ENCODE measurements around the gene HTATSF1. TPM values are rescaled to one million over a fixed set of nuclear protein-coding genes. Genes with fewer than 3 reads are reported as not detected.

HTATSF1 gene
- total RNA-seq, 1 experiment from 2014 or later: 63.0 TPM

Other genes starting within 250 kb of the HTATSF1 start
- gene MAP7D3, start 246.2 kb upstream of the HTATSF1 start, total RNA-seq (2014; rRNA removed; shearing (Covaris generic)): 7.9 and 8.6 TPM in 2 replicates
- gene ADGRG4, start 196.6 kb upstream of the HTATSF1 start, total RNA-seq (2014; rRNA removed; shearing (Covaris generic)): not detected in 2 replicates
- gene BRS3, start 9.6 kb upstream of the HTATSF1 start, total RNA-seq (2014; rRNA removed; shearing (Covaris generic)): not detected in 2 replicates
- not detected in 2 replicates for gene VGLL1, start 34.6 kb downstream of the HTATSF1 start, total RNA-seq (2014; rRNA removed; shearing (Covaris generic))
- gene CD40LG, start 150.6 kb downstream of the HTATSF1 start, total RNA-seq (2014; rRNA removed; shearing (Covaris generic)): not detected in 2 replicates